Panc1 (cell line): ENCODE data around the gene PSMB2.

ENCODE experiments used
- CTCF ChIP-seq: fragments of 450-650 bp; IDR thresholded peaks from 2 replicates; pipeline ENCODE4 v1.5.1; 2017; ENCODE audit warnings: mild to moderate bottlenecking
- SIN3A ChIP-seq: IDR thresholded peaks from 2 replicates; pipeline ENCODE4 v1.6.1; 2012; ENCODE audit warnings: low read depth, mild to moderate bottlenecking, low read length, moderate library complexity, borderline replicate concordance; ENCODE audit not compliant: insufficient read depth
- TCF7L2 ChIP-seq: IDR thresholded peaks from 2 replicates; pipeline ENCODE4 v1.6.1; 2011; ENCODE audit warnings: mild to moderate bottlenecking, low read depth, low read length, inconsistent platforms
- TF ChIP-seq, protein P1 (sequence below), 2 experiments: IDR thresholded peaks; 2 replicates each; pipeline ENCODE4 v1.6.1; 2011 to 2012; ENCODE audit warnings: low read depth in 2 of 2, control low read depth in 1 of 2, low read length in 1 of 2, mild to moderate bottlenecking in 1 of 2, moderate library complexity in 1 of 2; ENCODE audit not compliant: insufficient read depth in 1 of 2

DNA sequence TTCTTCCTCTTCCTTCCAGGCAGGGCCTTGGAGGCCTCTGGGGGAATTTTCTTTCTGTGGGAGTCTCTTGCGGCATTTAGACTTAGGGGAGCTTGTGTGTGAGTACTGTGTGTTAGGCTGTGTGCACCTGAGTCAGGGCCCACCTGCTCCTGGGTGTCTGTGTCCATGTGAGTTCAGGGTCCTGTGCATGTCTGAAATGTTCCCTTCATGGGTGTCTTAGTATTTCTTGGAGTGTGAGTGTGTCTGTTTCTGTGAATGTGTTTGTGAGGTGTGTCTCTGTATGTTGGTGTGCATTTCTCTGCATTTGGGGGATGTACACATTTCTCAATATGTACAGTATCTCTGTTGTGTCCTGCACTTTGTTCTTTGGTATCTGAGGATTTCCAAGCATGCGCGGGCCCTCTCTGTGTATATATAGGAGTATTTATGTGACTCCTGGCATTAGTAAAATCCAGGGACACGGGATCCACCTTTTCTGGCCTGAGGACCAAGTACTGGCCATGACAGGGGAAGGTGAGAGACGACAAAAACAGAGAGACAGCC, 65.8 kb downstream of the PSMB2 start:
- TF ChIP-seq TCF7L2 (no peak), CTCF (no peak), SIN3A (no peak)
- TF ChIP-seq, protein P1, sequence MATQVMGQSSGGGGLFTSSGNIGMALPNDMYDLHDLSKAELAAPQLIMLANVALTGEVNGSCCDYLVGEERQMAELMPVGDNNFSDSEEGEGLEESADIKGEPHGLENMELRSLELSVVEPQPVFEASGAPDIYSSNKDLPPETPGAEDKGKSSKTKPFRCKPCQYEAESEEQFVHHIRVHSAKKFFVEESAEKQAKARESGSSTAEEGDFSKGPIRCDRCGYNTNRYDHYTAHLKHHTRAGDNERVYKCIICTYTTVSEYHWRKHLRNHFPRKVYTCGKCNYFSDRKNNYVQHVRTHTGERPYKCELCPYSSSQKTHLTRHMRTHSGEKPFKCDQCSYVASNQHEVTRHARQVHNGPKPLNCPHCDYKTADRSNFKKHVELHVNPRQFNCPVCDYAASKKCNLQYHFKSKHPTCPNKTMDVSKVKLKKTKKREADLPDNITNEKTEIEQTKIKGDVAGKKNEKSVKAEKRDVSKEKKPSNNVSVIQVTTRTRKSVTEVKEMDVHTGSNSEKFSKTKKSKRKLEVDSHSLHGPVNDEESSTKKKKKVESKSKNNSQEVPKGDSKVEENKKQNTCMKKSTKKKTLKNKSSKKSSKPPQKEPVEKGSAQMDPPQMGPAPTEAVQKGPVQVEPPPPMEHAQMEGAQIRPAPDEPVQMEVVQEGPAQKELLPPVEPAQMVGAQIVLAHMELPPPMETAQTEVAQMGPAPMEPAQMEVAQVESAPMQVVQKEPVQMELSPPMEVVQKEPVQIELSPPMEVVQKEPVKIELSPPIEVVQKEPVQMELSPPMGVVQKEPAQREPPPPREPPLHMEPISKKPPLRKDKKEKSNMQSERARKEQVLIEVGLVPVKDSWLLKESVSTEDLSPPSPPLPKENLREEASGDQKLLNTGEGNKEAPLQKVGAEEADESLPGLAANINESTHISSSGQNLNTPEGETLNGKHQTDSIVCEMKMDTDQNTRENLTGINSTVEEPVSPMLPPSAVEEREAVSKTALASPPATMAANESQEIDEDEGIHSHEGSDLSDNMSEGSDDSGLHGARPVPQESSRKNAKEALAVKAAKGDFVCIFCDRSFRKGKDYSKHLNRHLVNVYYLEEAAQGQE (IDR thresholded peaks at IDR 0.05; ENCODE audit: insufficient read depth in 1 of 2, low read depth in 2 of 2, low read length in 1 of 2) = no peak
